Cardiac muscle cell (in vitro differentiated cells and primary cell): ENCODE data around the gene OSBPL3. TPM values are rescaled to one million over a fixed set of nuclear protein-coding genes. Genes with fewer than 3 reads are reported as not detected.

Experiments
- DNase-seq, 2 donors: peaks; one replicate each; pipeline versions ENCODE4 v3.0.0 to v3.0.0-alpha.2; 2010 to 2017; ENCODE audit warnings: low read depth in 1 of 2, low spot score in 1 of 2
- H3K27ac ChIP-seq: fragments of 200-600 bp; sonication (generic); 2 replicates; pipeline ENCODE4 v1.5.1; 2016
- H3K27me3 ChIP-seq: fragments of 200-600 bp; sonication (generic); 2 replicates; pipeline ENCODE4 v1.6.0; 2016; ENCODE audit warnings: control low read depth
- H3K36me3 ChIP-seq: fragments of 200-600 bp; sonication (generic); 2 replicates; pipeline ENCODE4 v1.5.1; 2016; ENCODE audit warnings: control low read depth
- H3K4me1 ChIP-seq: fragments of 200-600 bp; sonication (generic); 2 replicates; pipeline ENCODE4 v1.8.1; 2017; ENCODE audit warnings: low read depth, mild to moderate bottlenecking, mixed run types
- H3K4me3 ChIP-seq: fragments of 200-600 bp; sonication (generic); 2 replicates; pipeline ENCODE4 v1.5.1; 2016; ENCODE audit warnings: mild to moderate bottlenecking
- H3K9me3 ChIP-seq: fragments of 200-600 bp; sonication (generic); 2 replicates; pipeline ENCODE4 v1.5.1; 2017; ENCODE audit warnings: low read depth, mild to moderate bottlenecking, control low read depth
- polyA plus RNA-seq: library from polyadenylated mRNA; unstranded; fragments of >200 nt; fragmentation: Nextera tagmentation; extraction: Ambion mirVana; gene quantifications from 2 replicates; pipeline ENCODE4 v1.2.1, GENCODE V29; 2016
- total RNA-seq: library from RNA; depleted of rRNA; stranded (reverse); fragments of >200 nt; gene quantifications from 2 replicates; pipeline ENCODE4 v1.2.3, GENCODE V29; 2016
- TF ChIP-seq, protein P1 (sequence below): IDR thresholded peaks from 2 replicates; pipeline ENCODE4 v1.5.1; 2012; ENCODE audit warnings: low read depth, mild to moderate bottlenecking, low read length

Gene OSBPL3
- total and polyA plus RNA-seq, 2 experiments from 2014 or later, result 7.5 to 8.2 TPM

DNA sequence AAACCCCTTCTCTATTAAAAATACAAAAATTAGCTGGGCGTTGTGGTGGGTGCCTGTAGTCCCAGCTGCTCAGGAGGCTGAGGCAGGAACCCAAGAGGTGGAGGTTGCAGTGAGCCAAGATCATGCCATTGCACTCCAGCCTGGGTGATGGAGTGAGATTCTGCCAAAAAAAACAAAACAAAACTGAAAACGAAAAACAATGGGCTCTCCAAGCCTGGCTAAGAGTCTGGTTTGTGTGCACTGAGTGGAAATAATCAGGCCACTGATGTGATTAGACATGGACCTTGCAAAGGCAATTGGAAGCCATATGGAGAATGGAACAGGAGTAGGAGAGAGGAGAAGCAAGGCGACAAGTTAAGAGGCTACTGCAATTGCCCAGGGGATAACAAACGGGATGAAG is 162.6 kb downstream of the OSBPL3 start:
- Histone ChIP-seq H3K36me3 (no peaks in the 10 kb centered on the region), H3K4me1 (peaks cover 10% of the 10 kb centered on the region), H3K9me3 (no peaks in the 10 kb centered on the region), H3K27me3 (no peaks in the 10 kb centered on the region), H3K27ac (no peak overlapping the region), H3K4me3 (no peak overlapping the region)
- TF ChIP-seq, protein P1, sequence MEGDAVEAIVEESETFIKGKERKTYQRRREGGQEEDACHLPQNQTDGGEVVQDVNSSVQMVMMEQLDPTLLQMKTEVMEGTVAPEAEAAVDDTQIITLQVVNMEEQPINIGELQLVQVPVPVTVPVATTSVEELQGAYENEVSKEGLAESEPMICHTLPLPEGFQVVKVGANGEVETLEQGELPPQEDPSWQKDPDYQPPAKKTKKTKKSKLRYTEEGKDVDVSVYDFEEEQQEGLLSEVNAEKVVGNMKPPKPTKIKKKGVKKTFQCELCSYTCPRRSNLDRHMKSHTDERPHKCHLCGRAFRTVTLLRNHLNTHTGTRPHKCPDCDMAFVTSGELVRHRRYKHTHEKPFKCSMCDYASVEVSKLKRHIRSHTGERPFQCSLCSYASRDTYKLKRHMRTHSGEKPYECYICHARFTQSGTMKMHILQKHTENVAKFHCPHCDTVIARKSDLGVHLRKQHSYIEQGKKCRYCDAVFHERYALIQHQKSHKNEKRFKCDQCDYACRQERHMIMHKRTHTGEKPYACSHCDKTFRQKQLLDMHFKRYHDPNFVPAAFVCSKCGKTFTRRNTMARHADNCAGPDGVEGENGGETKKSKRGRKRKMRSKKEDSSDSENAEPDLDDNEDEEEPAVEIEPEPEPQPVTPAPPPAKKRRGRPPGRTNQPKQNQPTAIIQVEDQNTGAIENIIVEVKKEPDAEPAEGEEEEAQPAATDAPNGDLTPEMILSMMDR, result no peak
- no peak for DNase-seq

DNA sequence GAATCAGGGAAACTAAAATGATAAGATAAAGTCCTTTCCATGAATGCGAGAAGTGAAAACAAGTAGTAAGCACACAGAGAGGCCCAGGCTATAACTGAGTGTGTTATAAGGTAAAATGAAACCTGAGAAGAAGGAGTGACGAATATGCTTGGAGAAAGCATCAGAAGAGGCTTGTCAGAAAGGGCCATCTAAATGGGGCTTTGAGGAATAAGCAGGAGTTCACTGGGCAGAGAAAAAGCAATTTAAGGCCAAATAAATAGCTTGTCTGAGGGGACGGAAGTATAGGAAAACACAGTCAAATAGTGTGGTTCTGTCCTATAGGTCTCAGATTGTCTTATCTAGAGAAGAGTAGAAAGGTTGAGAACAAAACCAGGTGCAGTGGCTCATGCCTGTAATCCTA is 163.1 kb downstream of the OSBPL3 start:
- peaks cover 10% of the 10 kb centered on the region for H3K4me1 ChIP-seq
- no peaks in the 10 kb centered on the region for H3K27me3 ChIP-seq
- H3K36me3 ChIP-seq, result no peaks in the 10 kb centered on the region
- H3K9me3 ChIP-seq, result no peaks in the 10 kb centered on the region
- H3K27ac ChIP-seq, result no peak overlapping the region
- DNase-seq, result no peak
- no peak overlapping the region for H3K4me3 ChIP-seq
- TF ChIP-seq, protein P1, result no peak

DNA sequence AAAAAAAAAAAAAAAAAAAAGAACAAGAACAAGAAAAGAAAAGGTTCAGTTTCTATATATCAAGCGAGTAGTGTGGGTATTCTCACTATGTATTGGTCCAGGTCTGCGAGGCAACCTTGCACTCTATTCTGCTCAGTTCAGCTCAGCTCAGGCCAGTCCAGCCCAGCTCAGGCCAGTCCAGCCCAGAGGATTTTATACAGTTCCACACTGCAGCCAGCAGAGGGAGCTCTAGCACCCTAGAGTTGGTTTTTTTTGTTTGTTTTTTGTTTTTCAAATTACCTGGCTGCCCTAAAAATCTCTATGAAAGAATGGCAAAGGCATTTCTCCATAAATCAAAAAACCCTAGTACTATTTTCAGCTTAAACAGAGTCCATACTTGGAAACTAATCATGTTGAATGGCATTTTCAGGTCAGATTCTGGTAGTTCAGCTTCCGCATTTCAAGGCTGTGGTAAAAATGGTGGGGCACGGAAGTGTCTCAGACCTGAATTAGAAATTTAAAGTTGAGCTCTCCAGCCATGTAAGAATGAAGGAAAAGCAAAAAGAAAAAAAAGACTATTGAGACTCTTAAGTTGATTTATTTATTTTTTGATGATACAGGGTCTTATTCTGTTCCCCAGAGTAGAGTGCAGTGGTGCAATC is 167.6 kb downstream of the OSBPL3 start:
- H3K36me3 ChIP-seq, result no peaks in the 10 kb centered on the region
- no peak overlapping the region for H3K4me3 ChIP-seq
- no peaks in the 10 kb centered on the region for H3K9me3 ChIP-seq
- TF ChIP-seq, protein P1, result peak; percentile 87
- no peaks in the 10 kb centered on the region for H3K27me3 ChIP-seq
- no peak overlapping the region for H3K27ac ChIP-seq
- DNase-seq, result peak; percentile 61 to 66
- no peaks in the 10 kb centered on the region for H3K4me1 ChIP-seq

DNA sequence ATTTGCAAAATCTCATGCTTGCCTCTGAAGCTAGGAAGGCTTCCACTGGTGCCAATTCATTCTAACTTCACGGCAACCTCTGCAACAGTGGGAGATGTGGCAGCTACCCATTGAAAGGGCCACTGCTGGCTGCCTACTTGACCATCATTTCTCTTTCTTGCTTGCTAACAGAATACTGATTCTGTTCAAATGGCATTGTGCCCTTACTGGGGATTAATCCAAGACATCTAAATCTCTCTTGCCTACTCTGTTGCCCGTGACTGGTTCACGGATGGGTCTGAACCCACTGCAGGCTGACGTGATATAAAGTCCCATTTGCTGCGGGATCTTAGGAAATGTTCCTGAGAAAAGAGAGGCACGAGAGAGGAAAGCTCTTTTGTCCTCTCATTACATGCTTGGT is 171.5 kb downstream of the OSBPL3 start:
- Histone ChIP-seq H3K4me3 (no peak overlapping the region), H3K27ac (no peak overlapping the region), H3K9me3 (no peaks in the 10 kb centered on the region), H3K4me1 (no peaks in the 10 kb centered on the region), H3K36me3 (no peaks in the 10 kb centered on the region), H3K27me3 (no peaks in the 10 kb centered on the region)
- no peak for DNase-seq
- TF ChIP-seq, protein P1, result no peak

DNA sequence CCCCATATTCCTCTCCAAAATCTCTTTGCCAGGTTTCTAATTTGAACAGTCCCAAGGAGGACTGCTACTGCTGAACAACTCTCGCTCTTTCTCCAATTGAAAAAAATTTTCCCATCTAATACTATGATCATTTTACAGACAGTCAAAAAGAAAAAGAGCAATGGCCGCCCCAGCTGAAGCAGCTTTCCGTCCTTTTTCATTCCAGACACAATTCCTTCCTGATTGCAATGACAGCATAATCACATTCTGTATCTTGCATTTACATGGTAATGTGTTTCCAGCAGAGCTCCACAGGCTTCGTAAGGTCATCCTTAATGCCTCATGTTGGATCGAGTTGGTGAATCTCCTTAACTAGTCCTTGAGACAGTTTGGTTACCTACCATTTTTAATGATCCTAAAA is 177.7 kb downstream of the OSBPL3 start:
- Histone ChIP-seq H3K4me3 (no peak overlapping the region), H3K9me3 (no peaks in the 10 kb centered on the region), H3K27ac (no peak overlapping the region), H3K4me1 (no peaks in the 10 kb centered on the region), H3K27me3 (no peaks in the 10 kb centered on the region), H3K36me3 (peaks cover 4% of the 10 kb centered on the region)
- TF ChIP-seq, protein P1, result no peak
- no peak for DNase-seq

DNA sequence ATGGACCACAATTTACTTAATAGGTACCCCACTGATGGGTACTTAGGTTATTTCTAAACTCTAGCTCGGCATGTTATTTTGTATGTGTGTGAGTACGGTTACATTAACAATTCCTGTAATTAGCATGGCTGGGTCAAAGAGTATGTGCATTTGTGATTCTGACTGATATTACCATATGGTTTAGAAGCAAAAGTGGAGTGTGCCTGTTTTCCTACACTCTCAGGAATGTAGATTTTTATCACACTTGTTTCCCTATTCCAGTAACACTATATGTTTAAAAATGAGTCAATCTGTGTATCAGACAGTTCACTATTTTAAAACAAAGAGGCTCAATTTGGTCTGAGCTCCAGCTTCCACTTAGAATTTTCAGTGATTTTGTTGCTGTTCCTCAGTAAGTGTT is 178.1 kb downstream of the OSBPL3 start:
- Histone ChIP-seq H3K27me3 (no peaks in the 10 kb centered on the region), H3K27ac (no peak overlapping the region), H3K4me3 (no peak overlapping the region), H3K36me3 (peaks cover 4% of the 10 kb centered on the region), H3K4me1 (no peaks in the 10 kb centered on the region), H3K9me3 (no peaks in the 10 kb centered on the region)
- TF ChIP-seq, protein P1, result no peak
- no peak for DNase-seq
